ENCODE measurements around the gene CLASP2.

Gene CLASP2

GRCh38 chr3:33629219-33629618 is 88.8 kb downstream of the CLASP2 start:
- no peak for DNase-seq

- DNase-seq, result no peak
Measured at GRCh38 chr3:33624756-33625155, 93.3 kb downstream of the CLASP2 start.

- no peak for DNase-seq
Measured at GRCh38 chr3:33613041-33613440, 105.0 kb downstream of the CLASP2 start.

GRCh38 chr3:33612607-33613006 is 105.4 kb downstream of the CLASP2 start:
- no peak for DNase-seq

GRCh38 chr3:33602829-33603228 is 115.2 kb downstream of the CLASP2 start:
- DNase-seq, result no peak

GRCh38 chr3:33597257-33597689 is 120.8 kb downstream of the CLASP2 start:
- no peak for DNase-seq

- DNase-seq, result no peak
Measured at GRCh38 chr3:33592999-33593398, 125.1 kb downstream of the CLASP2 start.

GRCh38 chr3:33590541-33590940 is 127.5 kb downstream of the CLASP2 start:
- DNase-seq, result no peak

GRCh38 chr3:33586402-33586801 is 131.7 kb downstream of the CLASP2 start:
- no peak for DNase-seq

GRCh38 chr3:33582234-33582633 is 135.8 kb downstream of the CLASP2 start:
- DNase-seq, result no peak

GRCh38 chr3:33581666-33582065 is 136.4 kb downstream of the CLASP2 start:
- DNase-seq, result no peak

GRCh38 chr3:33579840-33580239 is 138.2 kb downstream of the CLASP2 start:
- no peak for DNase-seq

GRCh38 chr3:33579178-33579510 is 138.9 kb downstream of the CLASP2 start:
- DNase-seq, result no peak

GRCh38 chr3:33578325-33579177 is 139.5 kb downstream of the CLASP2 start:
- DNase-seq, result no peak

- DNase-seq, result no peak
Measured at GRCh38 chr3:33577588-33577987, 140.5 kb downstream of the CLASP2 start.

GRCh38 chr3:33577173-33577572 is 140.9 kb downstream of the CLASP2 start:
- no peak for DNase-seq

GRCh38 chr3:33575311-33575710 is 142.7 kb downstream of the CLASP2 start:
- no peak for DNase-seq

- DNase-seq, result no peak
Measured at GRCh38 chr3:33557829-33558228, 160.2 kb downstream of the CLASP2 start.

GRCh38 chr3:33557279-33557678 is 160.8 kb downstream of the CLASP2 start:
- DNase-seq, result no peak

- no peak for DNase-seq
Measured at GRCh38 chr3:33547101-33547500, 171.0 kb downstream of the CLASP2 start.

GRCh38 chr3:33544126-33544525 is 173.9 kb downstream of the CLASP2 start:
- no peak for DNase-seq

- DNase-seq, result no peak
Measured at GRCh38 chr3:33543601-33544000, 174.5 kb downstream of the CLASP2 start.

GRCh38 chr3:33541918-33542317 is 176.1 kb downstream of the CLASP2 start:
- DNase-seq, result no peak

- no peak for DNase-seq
Measured at GRCh38 chr3:33538678-33539339, 179.2 kb downstream of the CLASP2 start.

GRCh38 chr3:33537133-33537532 is 180.9 kb downstream of the CLASP2 start:
- DNase-seq, result no peak

Data from activated naive CD4-positive, alpha-beta T cell treated with Interleukin-2 at 50 U/mL for 16 hours (primary cell).